Gastroesophageal sphincter (tissue), 3 donors: ENCODE results near the gene TOLLIP.

ENCODE experiments used
- POLR2A ChIP-seq, 2 donors: fragments of 450-650 bp; IDR thresholded peaks; one replicate each; pipeline ENCODE4 v1.6.1; 2017; ENCODE audit warnings: antibody characterized with exemption in 2 of 2, mild to moderate bottlenecking in 2 of 2, moderate library complexity in 1 of 2
- TF ChIP-seq, protein P1 (sequence below), 4 experiments: fragments of 200-600 bp in 2 of 4; fragments of 450-650 bp in 2 of 4; sonication (generic) in 1 of 4; IDR thresholded peaks; one replicate each; pipeline ENCODE4 v1.5.1; 2017 to 2019; ENCODE audit warnings: antibody characterized with exemption in 4 of 4, mild to moderate bottlenecking in 2 of 4, moderate library complexity in 2 of 4

DNA sequence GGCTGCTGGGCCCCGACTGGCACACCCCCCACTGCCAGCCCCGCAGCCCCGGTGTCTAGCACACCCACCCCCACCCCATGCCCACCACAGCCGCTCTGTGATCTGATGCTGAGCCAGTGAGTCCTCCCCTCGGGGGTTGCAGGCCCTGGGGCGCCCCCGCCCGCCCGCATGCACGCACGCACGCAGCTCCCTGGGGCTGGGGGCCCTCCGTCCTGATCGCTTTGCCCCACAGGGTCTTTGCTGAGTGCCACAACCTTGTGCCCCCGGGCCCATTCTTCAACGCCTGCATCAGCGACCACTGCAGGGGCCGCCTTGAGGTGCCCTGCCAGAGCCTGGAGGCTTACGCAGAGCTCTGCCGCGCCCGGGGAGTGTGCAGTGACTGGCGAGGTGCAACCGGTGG lies 54.3 kb downstream of the TOLLIP start:
- TF ChIP-seq, protein P1, sequence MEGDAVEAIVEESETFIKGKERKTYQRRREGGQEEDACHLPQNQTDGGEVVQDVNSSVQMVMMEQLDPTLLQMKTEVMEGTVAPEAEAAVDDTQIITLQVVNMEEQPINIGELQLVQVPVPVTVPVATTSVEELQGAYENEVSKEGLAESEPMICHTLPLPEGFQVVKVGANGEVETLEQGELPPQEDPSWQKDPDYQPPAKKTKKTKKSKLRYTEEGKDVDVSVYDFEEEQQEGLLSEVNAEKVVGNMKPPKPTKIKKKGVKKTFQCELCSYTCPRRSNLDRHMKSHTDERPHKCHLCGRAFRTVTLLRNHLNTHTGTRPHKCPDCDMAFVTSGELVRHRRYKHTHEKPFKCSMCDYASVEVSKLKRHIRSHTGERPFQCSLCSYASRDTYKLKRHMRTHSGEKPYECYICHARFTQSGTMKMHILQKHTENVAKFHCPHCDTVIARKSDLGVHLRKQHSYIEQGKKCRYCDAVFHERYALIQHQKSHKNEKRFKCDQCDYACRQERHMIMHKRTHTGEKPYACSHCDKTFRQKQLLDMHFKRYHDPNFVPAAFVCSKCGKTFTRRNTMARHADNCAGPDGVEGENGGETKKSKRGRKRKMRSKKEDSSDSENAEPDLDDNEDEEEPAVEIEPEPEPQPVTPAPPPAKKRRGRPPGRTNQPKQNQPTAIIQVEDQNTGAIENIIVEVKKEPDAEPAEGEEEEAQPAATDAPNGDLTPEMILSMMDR (IDR thresholded peaks at IDR 0.05), result no peak
- no peak for TF ChIP-seq POLR2A (IDR thresholded peaks at IDR 0.05)
